Measurements from ENCODE around the gene ALPG.

DNA sequence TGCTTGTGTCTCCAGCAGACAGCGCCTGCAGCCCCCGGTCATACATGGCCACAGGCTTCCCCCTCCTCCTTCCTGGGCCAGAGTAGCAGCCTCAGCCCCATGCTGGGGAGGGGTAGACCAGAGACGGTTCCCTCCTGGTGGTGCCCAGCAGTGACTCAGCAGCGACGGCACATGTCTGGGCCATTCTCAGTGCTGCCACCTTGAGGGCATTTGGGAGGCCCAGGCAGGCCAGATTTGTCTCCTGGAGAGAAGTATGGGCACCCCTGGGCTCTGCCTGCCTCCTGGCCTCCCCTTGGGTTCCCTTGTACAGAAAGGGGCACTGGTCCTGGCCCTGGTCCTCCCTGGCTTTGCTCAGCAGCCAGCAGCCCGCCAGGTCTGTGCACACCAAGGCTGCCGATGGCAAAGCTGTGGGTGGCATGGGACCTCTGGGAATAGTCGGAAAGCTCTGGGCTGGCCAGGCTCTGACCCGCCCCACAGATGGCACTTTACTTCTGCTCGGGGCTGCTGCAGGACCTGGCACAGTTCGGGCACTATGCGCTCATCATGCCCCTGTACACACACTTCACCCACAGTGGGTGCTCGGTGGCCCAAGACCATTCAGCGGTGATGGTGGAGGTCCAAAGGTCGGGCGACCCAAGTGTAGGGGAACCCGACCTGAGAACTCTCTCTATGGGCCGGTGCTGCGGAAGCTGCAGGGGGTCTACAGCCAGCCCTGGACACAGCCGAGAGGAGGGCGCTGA lies 37.9 kb downstream of the ALPG start:
- TF ChIP-seq, protein P1, sequence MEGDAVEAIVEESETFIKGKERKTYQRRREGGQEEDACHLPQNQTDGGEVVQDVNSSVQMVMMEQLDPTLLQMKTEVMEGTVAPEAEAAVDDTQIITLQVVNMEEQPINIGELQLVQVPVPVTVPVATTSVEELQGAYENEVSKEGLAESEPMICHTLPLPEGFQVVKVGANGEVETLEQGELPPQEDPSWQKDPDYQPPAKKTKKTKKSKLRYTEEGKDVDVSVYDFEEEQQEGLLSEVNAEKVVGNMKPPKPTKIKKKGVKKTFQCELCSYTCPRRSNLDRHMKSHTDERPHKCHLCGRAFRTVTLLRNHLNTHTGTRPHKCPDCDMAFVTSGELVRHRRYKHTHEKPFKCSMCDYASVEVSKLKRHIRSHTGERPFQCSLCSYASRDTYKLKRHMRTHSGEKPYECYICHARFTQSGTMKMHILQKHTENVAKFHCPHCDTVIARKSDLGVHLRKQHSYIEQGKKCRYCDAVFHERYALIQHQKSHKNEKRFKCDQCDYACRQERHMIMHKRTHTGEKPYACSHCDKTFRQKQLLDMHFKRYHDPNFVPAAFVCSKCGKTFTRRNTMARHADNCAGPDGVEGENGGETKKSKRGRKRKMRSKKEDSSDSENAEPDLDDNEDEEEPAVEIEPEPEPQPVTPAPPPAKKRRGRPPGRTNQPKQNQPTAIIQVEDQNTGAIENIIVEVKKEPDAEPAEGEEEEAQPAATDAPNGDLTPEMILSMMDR (IDR thresholded peaks at IDR 0.05; ENCODE audit: borderline replicate concordance, extremely low read depth, low read length, poor library complexity, severe bottlenecking) = peak; percentile 77
- no peak for TF ChIP-seq EZH2 (IDR thresholded peaks at IDR 0.05; ENCODE audit: borderline replicate concordance, low read depth, low read length, severe bottlenecking)

All from DND-41 (cell line).